ENCODE data around the gene TMTC1. TPM values are rescaled to one million over a fixed set of nuclear protein-coding genes. Genes with fewer than 3 reads are reported as not detected.
"Not testable (repeated sequence)": the region's sequence is repeated elsewhere in the genome, so short reads cannot be mapped to it uniquely, and the experiment has no call there.

The TMTC1 gene
- total RNA-seq, 1 experiment from 2014 or later, result 0.17 TPM

GRCh38 chr12:29559198-29559597 lies 224.5 kb downstream of the TMTC1 start:
- no peaks in the 10 kb centered on the region for H3K4me1 Mint-ChIP-seq (ENCODE audit: low read depth, unreplicated experiment)
- H3K27me3 Mint-ChIP-seq (ENCODE audit: unreplicated experiment), result peaks cover 19% of the 10 kb centered on the region
- DNase-seq, result no peak
- CTCF ChIA-PET, result no interaction called here
- intact Hi-C loops (cut with micrococcal nuclease; ENCODE audit: unreplicated experiment), result loop anchor here (10.0 kb wide), 1 partner anchor 1246 kb away; no protein-coding TSS in a partner anchor
- H3K36me3 Mint-ChIP-seq (ENCODE audit: insufficient read depth, unreplicated experiment), result no peaks in the 10 kb centered on the region
- H3K27ac Mint-ChIP-seq (ENCODE audit: unreplicated experiment), result no peak overlapping the region
- H3K4me3 Mint-ChIP-seq (ENCODE audit: low read depth, unreplicated experiment), result no peak overlapping the region
- no peak for TF ChIP-seq CTCF (IDR thresholded peaks at IDR 0.05; ENCODE audit: unreplicated experiment)
- no TSS peak for BruUV-seq (replicated peaks)
- no peaks in the 10 kb centered on the region for H3K9me3 Mint-ChIP-seq (ENCODE audit: low read depth, unreplicated experiment)

- Mint-ChIP-seq H3K4me3 (ENCODE audit: low read depth, unreplicated experiment) (no peak overlapping the region), H3K27me3 (ENCODE audit: unreplicated experiment) (no peaks in the 10 kb centered on the region), H3K36me3 (ENCODE audit: insufficient read depth, unreplicated experiment) (no peaks in the 10 kb centered on the region), H3K27ac (ENCODE audit: unreplicated experiment) (no peak overlapping the region), H3K9me3 (ENCODE audit: low read depth, unreplicated experiment) (no peaks in the 10 kb centered on the region), H3K4me1 (ENCODE audit: low read depth, unreplicated experiment) (no peaks in the 10 kb centered on the region)
- TF ChIP-seq CTCF (IDR thresholded peaks at IDR 0.05; ENCODE audit: unreplicated experiment), result no peak
- intact Hi-C loops (cut with micrococcal nuclease; ENCODE audit: unreplicated experiment), result loop anchor here (10.0 kb wide), 1 partner anchor 1248 kb away; no protein-coding TSS in a partner anchor
- DNase-seq, result no peak
- CTCF ChIA-PET, result no interaction called here
- no TSS peak for BruUV-seq (replicated peaks)
Measured at GRCh38 chr12:29556363-29556762, 227.4 kb downstream of the TMTC1 start.

- H3K36me3 Mint-ChIP-seq (ENCODE audit: insufficient read depth, unreplicated experiment); BruUV-seq (replicated peaks): not testable (repeated sequence)
Measured at GRCh38 chr12:29555451-29555850, 228.3 kb downstream of the TMTC1 start.

GRCh38 chr12:29552994-29553748 lies 230.6 kb downstream of the TMTC1 start:
- H3K9me3 Mint-ChIP-seq (ENCODE audit: low read depth, unreplicated experiment), result no peaks in the 10 kb centered on the region
- H3K4me1 Mint-ChIP-seq (ENCODE audit: low read depth, unreplicated experiment), result no peaks in the 10 kb centered on the region
- intact Hi-C loops (cut with micrococcal nuclease; ENCODE audit: unreplicated experiment), result loop anchor here (1.0 to 10.0 kb wide), 2 partner anchors 581 to 1252 kb away; no protein-coding TSS in a partner anchor
- H3K36me3 Mint-ChIP-seq (ENCODE audit: insufficient read depth, unreplicated experiment), result no peaks in the 10 kb centered on the region
- no peak for TF ChIP-seq CTCF (IDR thresholded peaks at IDR 0.05; ENCODE audit: unreplicated experiment)
- no peak for DNase-seq
- H3K27me3 Mint-ChIP-seq (ENCODE audit: unreplicated experiment), result peaks cover 2% of the 10 kb centered on the region
- no TSS peak for BruUV-seq (replicated peaks)
- no peak overlapping the region for H3K4me3 Mint-ChIP-seq (ENCODE audit: low read depth, unreplicated experiment)
- CTCF ChIA-PET, result interaction anchor here (0.5 to 1.1 kb wide), 2 partner anchors 580 to 585 kb away, joined by 3 read pairs; no protein-coding TSS in a partner anchor
- no peak overlapping the region for H3K27ac Mint-ChIP-seq (ENCODE audit: unreplicated experiment)

More at GRCh38 chr12:29555451-29555850, 228.3 kb downstream of the TMTC1 start:
- H3K9me3 Mint-ChIP-seq (ENCODE audit: low read depth, unreplicated experiment); H3K27ac Mint-ChIP-seq (ENCODE audit: unreplicated experiment); DNase-seq; H3K4me1 Mint-ChIP-seq (ENCODE audit: low read depth, unreplicated experiment); H3K27me3 Mint-ChIP-seq (ENCODE audit: unreplicated experiment); H3K4me3 Mint-ChIP-seq (ENCODE audit: low read depth, unreplicated experiment); CTCF ChIA-PET: not testable (repeated sequence)
- intact Hi-C loops (cut with micrococcal nuclease; ENCODE audit: unreplicated experiment), result loop anchor here (10.0 kb wide), 1 partner anchor 1249 kb away; no protein-coding TSS in a partner anchor

All from Calu3 (cell line).